ENCODE results near the gene CIDEB. TPM values are rescaled to one million over a fixed set of nuclear protein-coding genes. Genes with fewer than 3 reads are reported as not detected.
A peak's percentile ranks its signal among the peaks of the same experiment; 100 is the strongest.

CIDEB gene
- total and polyA plus RNA-seq, 9 of the 15 experiments (the other 6 are each of a cell fraction or from before 2014, with no cell fraction given) = 0.03 to 0.35 (median 0.09) TPM; not detected in 3

- H3K4me3 ChIP-seq = no peak overlapping the region
- POLR2A ChIA-PET = interaction anchor here (1.0 to 1.1 kb wide), 2 partner anchors 8 to 84 kb away, joined by 3 to 4 read pairs; partner anchors contain the start of gene TSSK4
- in situ Hi-C loops (cut with MboI) = loop anchor here (10.0 kb wide), 1 partner anchor 275 kb away; no protein-coding TSS in a partner anchor
- no peaks in the 10 kb centered on the region for H3K79me2 ChIP-seq (ENCODE audit: control insufficient read depth, insufficient read depth, low read length)
- no peaks in the 10 kb centered on the region for H3K9me1 ChIP-seq (ENCODE audit: control insufficient read depth, insufficient read depth, low read length)
- BruUV-seq (replicated peaks) = no TSS peak
- CTCF ChIA-PET (ENCODE audit: low intra/inter-chr PET ratio) = no interaction called here
- no peaks in the 10 kb centered on the region for H3K27me3 ChIP-seq (ENCODE audit: control insufficient read depth in 2 of 2, insufficient read depth in 2 of 2, low read length in 2 of 2)
- DNase-seq (ENCODE audit: extremely low read depth in 1 of 4, low spot score in 3 of 4) (no peak), ATAC-seq (no peak), FAIRE-seq (no peak)
- H2AFZ ChIP-seq (ENCODE audit: low read depth, low read length) = no peak overlapping the region
- peaks cover 26% of the 10 kb centered on the region; the same call in 1 of the 3 replicates for H3K36me3 ChIP-seq (ENCODE audit: control insufficient read depth, insufficient read depth, low read length)
- no peaks in the 10 kb centered on the region for H3K4me1 ChIP-seq (replicated peaks in 1 of 2; ENCODE audit: control insufficient read depth in 2 of 2, insufficient read depth in 2 of 2, low read length in 2 of 2)
- TF ChIP-seq MEIS2 (IDR thresholded peaks at IDR 0.05; ENCODE audit: partially characterized antibody) = peak; percentile 6
- no peak for TF ChIP-seq MCM5 (IDR thresholded peaks at IDR 0.05; ENCODE audit: low read depth)
- TF ChIP-seq, protein P1, sequence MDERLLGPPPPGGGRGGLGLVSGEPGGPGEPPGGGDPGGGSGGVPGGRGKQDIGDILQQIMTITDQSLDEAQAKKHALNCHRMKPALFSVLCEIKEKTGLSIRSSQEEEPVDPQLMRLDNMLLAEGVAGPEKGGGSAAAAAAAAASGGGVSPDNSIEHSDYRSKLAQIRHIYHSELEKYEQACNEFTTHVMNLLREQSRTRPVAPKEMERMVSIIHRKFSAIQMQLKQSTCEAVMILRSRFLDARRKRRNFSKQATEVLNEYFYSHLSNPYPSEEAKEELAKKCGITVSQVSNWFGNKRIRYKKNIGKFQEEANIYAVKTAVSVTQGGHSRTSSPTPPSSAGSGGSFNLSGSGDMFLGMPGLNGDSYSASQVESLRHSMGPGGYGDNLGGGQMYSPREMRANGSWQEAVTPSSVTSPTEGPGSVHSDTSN (CRISPR knock-in tag; IDR thresholded peaks at IDR 0.05; ENCODE audit: low read depth) = no peak
- TF ChIP-seq, protein P1 (tag; conservative IDR thresholded peaks at IDR 0.05; ENCODE audit: low read depth) = 0 out of 2 replicates have a peak, but pooled peaks have one; percentile 16
- H3K9ac ChIP-seq (ENCODE audit: insufficient read depth in 1 of 2, low read depth in 2 of 2, low read length in 2 of 2) = no peak overlapping the region
- WGBS (ENCODE audit: insufficient coverage, low coverage, missing lambda C conversion rate) = 58% methylated on average over 6 of the region's 6 CpGs
- intact Hi-C loops (cut with micrococcal nuclease) = no loop called here
- no peak overlapping the region for H3K27ac ChIP-seq (ENCODE audit: extremely low read depth, low read depth, low read length)
- H3K4me2 ChIP-seq (ENCODE audit: insufficient read depth, low read length) = no peak overlapping the region
- no peaks in the 10 kb centered on the region for H3K9me3 ChIP-seq (replicated peaks; ENCODE audit: control insufficient read depth, insufficient read depth, low read depth, low read length)
- no peaks in the 10 kb centered on the region for H4K20me1 ChIP-seq (replicated peaks; ENCODE audit: control insufficient read depth, insufficient read depth, low read length)
Observed at GRCh38 chr14:24289649-24290280, 18.0 kb downstream of the CIDEB start.

All from K562 (cell line).